ENCODE data around the gene RAD18. TPM values are rescaled to one million over a fixed set of nuclear protein-coding genes. Genes with fewer than 3 reads are reported as not detected.

Gene RAD18
- total RNA-seq, 1 experiment from 2014 or later: 42.5 TPM

GRCh38 chr3:8911781-8912180 is 51.5 kb downstream of the RAD18 start:
- no peak for DNase-seq (ENCODE audit: low spot score)
- BruUV-seq (replicated peaks): no TSS peak
- Histone ChIP-seq H3K4me1 (ENCODE audit: insufficient read depth, low read length, poor library complexity, severe bottlenecking) (no peaks in the 10 kb centered on the region), H3K4me3 (ENCODE audit: low read depth, low read length, poor library complexity, severe bottlenecking) (no peak overlapping the region), H3K27me3 (replicated peaks; ENCODE audit: insufficient read depth, low read depth, low read length, poor library complexity) (no peaks in the 10 kb centered on the region), H3K36me3 (ENCODE audit: insufficient read depth, low read length, poor library complexity, severe bottlenecking) (no peaks in the 10 kb centered on the region), H3K9me3 (ENCODE audit: low read depth, low read length, poor library complexity, severe bottlenecking) (no peaks in the 10 kb centered on the region), H3K27ac (ENCODE audit: low read depth, low read length, poor library complexity, severe bottlenecking) (no peak overlapping the region)
- TF ChIP-seq CTCF (conservative IDR thresholded peaks at IDR 0.05; ENCODE audit: low read depth, low read length) (no peak), EZH2 (IDR thresholded peaks at IDR 0.05; ENCODE audit: borderline replicate concordance, low read depth, low read length, poor library complexity, severe bottlenecking) (no peak)
- intact Hi-C loops (cut with micrococcal nuclease; ENCODE audit: unreplicated experiment): no loop called here
- ChIA-PET POLR2A (ENCODE audit: low non-redundant PET) (no interaction called here), CTCF (no interaction called here)

GRCh38 chr3:8909160-8909559 is 54.1 kb downstream of the RAD18 start:
- POLR2A ChIA-PET (ENCODE audit: low non-redundant PET): no interaction called here
- Histone ChIP-seq H3K9me3 (ENCODE audit: low read depth, low read length, poor library complexity, severe bottlenecking) (no peaks in the 10 kb centered on the region), H3K27me3 (replicated peaks; ENCODE audit: insufficient read depth, low read depth, low read length, poor library complexity) (no peaks in the 10 kb centered on the region), H3K27ac (ENCODE audit: low read depth, low read length, poor library complexity, severe bottlenecking) (no peak overlapping the region), H3K4me3 (ENCODE audit: low read depth, low read length, poor library complexity, severe bottlenecking) (no peak overlapping the region), H3K4me1 (ENCODE audit: insufficient read depth, low read length, poor library complexity, severe bottlenecking) (no peaks in the 10 kb centered on the region), H3K36me3 (ENCODE audit: insufficient read depth, low read length, poor library complexity, severe bottlenecking) (no peaks in the 10 kb centered on the region)
- CTCF ChIA-PET: no interaction called here
- no peak for DNase-seq (ENCODE audit: low spot score)
- no TSS peak for BruUV-seq (replicated peaks)
- TF ChIP-seq CTCF (conservative IDR thresholded peaks at IDR 0.05; ENCODE audit: low read depth, low read length) (no peak), EZH2 (IDR thresholded peaks at IDR 0.05; ENCODE audit: borderline replicate concordance, low read depth, low read length, poor library complexity, severe bottlenecking) (no peak)
- intact Hi-C loops (cut with micrococcal nuclease; ENCODE audit: unreplicated experiment): no loop called here

GRCh38 chr3:8903191-8903590 is 60.1 kb downstream of the RAD18 start:
- intact Hi-C loops (cut with micrococcal nuclease; ENCODE audit: unreplicated experiment): no loop called here
- POLR2A ChIA-PET (ENCODE audit: low non-redundant PET): no interaction called here
- Histone ChIP-seq H3K4me3 (ENCODE audit: low read depth, low read length, poor library complexity, severe bottlenecking) (no peak overlapping the region), H3K27me3 (replicated peaks; ENCODE audit: insufficient read depth, low read depth, low read length, poor library complexity) (no peaks in the 10 kb centered on the region), H3K27ac (ENCODE audit: low read depth, low read length, poor library complexity, severe bottlenecking) (no peak overlapping the region), H3K4me1 (ENCODE audit: insufficient read depth, low read length, poor library complexity, severe bottlenecking) (no peaks in the 10 kb centered on the region), H3K9me3 (ENCODE audit: low read depth, low read length, poor library complexity, severe bottlenecking) (no peaks in the 10 kb centered on the region), H3K36me3 (ENCODE audit: insufficient read depth, low read length, poor library complexity, severe bottlenecking) (peaks cover 5% of the 10 kb centered on the region)
- no TSS peak for BruUV-seq (replicated peaks)
- DNase-seq (ENCODE audit: low spot score): no peak
- TF ChIP-seq EZH2 (IDR thresholded peaks at IDR 0.05; ENCODE audit: borderline replicate concordance, low read depth, low read length, poor library complexity, severe bottlenecking) (no peak), CTCF (conservative IDR thresholded peaks at IDR 0.05; ENCODE audit: low read depth, low read length) (no peak)
- CTCF ChIA-PET: no interaction called here
